ENCODE results near the gene LAMB3.

GRCh38 chr1:209570743-209571142 is 81.5 kb downstream of the LAMB3 start:
- TF ChIP-seq POLR2A (IDR thresholded peaks at IDR 0.05; ENCODE audit: low read depth, low read length) (no peak), SPI1 (IDR thresholded peaks at IDR 0.05; ENCODE audit: low read depth, low read length) (no peak), POLR2AphosphoS5 (IDR thresholded peaks at IDR 0.05; ENCODE audit: low read depth, low read length) (no peak), TAF1 (IDR thresholded peaks at IDR 0.05; ENCODE audit: low read depth, low read length) (no peak), POU2F2 (IDR thresholded peaks at IDR 0.05; ENCODE audit: low read depth, low read length) (no peak), PAX5 (IDR thresholded peaks at IDR 0.05; ENCODE audit: insufficient read depth, low read length, severe bottlenecking) (no peak)
